ENCODE results near the gene OPCML. TPM values are rescaled to one million over a fixed set of nuclear protein-coding genes. Genes with fewer than 3 reads are reported as not detected.

OPCML gene
- total RNA-seq, 1 experiment from 2014 or later, result not detected

DNA sequence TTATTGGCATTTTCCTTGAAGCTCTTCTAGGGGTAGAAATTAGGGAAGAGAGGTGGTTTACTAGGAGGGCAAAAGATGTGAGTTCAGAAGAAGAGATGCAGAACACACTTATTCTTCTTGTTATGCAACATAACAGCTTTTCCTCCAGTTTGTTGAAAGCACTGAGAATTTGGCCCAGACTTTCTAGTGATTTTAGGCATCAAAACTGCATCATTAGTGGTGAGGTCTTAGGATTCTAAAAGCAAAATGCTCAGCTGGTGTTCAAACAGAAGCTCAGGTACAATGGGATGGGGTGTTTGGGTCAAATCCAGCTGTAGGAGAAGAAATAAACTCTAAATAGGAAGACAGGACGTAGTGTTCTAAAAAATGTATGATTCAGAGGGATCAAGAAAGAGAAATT lies 221.1 kb downstream of the OPCML start:
- TF ChIP-seq, protein P1, sequence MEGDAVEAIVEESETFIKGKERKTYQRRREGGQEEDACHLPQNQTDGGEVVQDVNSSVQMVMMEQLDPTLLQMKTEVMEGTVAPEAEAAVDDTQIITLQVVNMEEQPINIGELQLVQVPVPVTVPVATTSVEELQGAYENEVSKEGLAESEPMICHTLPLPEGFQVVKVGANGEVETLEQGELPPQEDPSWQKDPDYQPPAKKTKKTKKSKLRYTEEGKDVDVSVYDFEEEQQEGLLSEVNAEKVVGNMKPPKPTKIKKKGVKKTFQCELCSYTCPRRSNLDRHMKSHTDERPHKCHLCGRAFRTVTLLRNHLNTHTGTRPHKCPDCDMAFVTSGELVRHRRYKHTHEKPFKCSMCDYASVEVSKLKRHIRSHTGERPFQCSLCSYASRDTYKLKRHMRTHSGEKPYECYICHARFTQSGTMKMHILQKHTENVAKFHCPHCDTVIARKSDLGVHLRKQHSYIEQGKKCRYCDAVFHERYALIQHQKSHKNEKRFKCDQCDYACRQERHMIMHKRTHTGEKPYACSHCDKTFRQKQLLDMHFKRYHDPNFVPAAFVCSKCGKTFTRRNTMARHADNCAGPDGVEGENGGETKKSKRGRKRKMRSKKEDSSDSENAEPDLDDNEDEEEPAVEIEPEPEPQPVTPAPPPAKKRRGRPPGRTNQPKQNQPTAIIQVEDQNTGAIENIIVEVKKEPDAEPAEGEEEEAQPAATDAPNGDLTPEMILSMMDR (conservative IDR thresholded peaks at IDR 0.05), result no peak
- BruUV-seq (replicated peaks), result no TSS peak
- H3K79me2 ChIP-seq (ENCODE audit: low read depth), result no peaks in the 10 kb centered on the region
- POLR2A ChIA-PET (ENCODE audit: unreplicated experiment), result no interaction called here
- no peak overlapping the region for H3K4me3 ChIP-seq
- no peak overlapping the region for H2AFZ ChIP-seq
- H3K4me1 ChIP-seq (replicated peaks; ENCODE audit: insufficient read depth), result no peaks in the 10 kb centered on the region
- H4K20me1 ChIP-seq (ENCODE audit: insufficient read depth), result no peaks in the 10 kb centered on the region
- peaks cover 21% of the 10 kb centered on the region for H3K27me3 ChIP-seq (ENCODE audit: insufficient read depth, low read depth)
- intact Hi-C loops (cut with micrococcal nuclease; ENCODE audit: unreplicated experiment), result no loop called here
- no peak overlapping the region for H3K27ac ChIP-seq
- no peak overlapping the region for H3K4me2 ChIP-seq
- H3F3A ChIP-seq (ENCODE audit: insufficient read depth, low read depth), result no peaks in the 10 kb centered on the region
- no peaks in the 10 kb centered on the region for H3K9me3 ChIP-seq (ENCODE audit: insufficient read depth, low read depth)
- DNase-seq, result no peak
- H3K36me3 ChIP-seq (ENCODE audit: low read depth), result no peaks in the 10 kb centered on the region
- CTCF ChIA-PET, result no interaction called here
- no peaks in the 10 kb centered on the region for H3K9me2 ChIP-seq (ENCODE audit: insufficient read depth)

DNA sequence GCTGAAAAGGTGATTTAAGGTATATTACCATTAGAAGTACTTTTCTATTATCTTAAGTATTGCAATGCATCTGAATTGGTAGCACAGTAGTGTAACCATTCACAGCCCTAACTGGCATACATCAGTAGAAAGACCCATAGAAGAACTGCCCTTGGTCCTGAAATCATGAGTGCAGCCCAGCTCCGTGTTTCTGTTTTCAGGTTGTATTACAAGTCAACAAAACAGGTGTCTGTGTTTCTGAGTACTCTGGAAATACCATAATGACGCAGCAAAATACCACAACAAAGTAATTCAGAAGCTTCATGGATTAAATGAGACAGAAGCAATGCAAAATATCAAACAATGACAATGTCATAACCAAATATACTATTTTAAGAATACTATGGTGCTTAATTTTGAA lies 226.3 kb downstream of the OPCML start:
- no peaks in the 10 kb centered on the region for H3F3A ChIP-seq (ENCODE audit: insufficient read depth, low read depth)
- H3K9me2 ChIP-seq (ENCODE audit: insufficient read depth), result no peaks in the 10 kb centered on the region
- TF ChIP-seq EZH2 (IDR thresholded peaks at IDR 0.05; ENCODE audit: low read depth), result no peak
- TF ChIP-seq, protein P1 (conservative IDR thresholded peaks at IDR 0.05), result no peak
- no peaks in the 10 kb centered on the region for H3K79me2 ChIP-seq (ENCODE audit: low read depth)
- no TSS peak for BruUV-seq (replicated peaks)
- H3K36me3 ChIP-seq (ENCODE audit: low read depth), result no peaks in the 10 kb centered on the region
- H3K27me3 ChIP-seq (ENCODE audit: insufficient read depth, low read depth), result no peaks in the 10 kb centered on the region
- ChIA-PET CTCF (no interaction called here), POLR2A (ENCODE audit: unreplicated experiment) (no interaction called here)
- no peak overlapping the region for H3K4me2 ChIP-seq
- intact Hi-C loops (cut with micrococcal nuclease; ENCODE audit: unreplicated experiment), result no loop called here
- DNase-seq, result no peak
- H3K4me1 ChIP-seq (replicated peaks; ENCODE audit: insufficient read depth), result no peaks in the 10 kb centered on the region
- no peak overlapping the region for H3K4me3 ChIP-seq
- no peaks in the 10 kb centered on the region for H3K9me3 ChIP-seq (ENCODE audit: insufficient read depth, low read depth)
- no peak overlapping the region for H2AFZ ChIP-seq
- no peaks in the 10 kb centered on the region for H4K20me1 ChIP-seq (ENCODE audit: insufficient read depth)
- no peak overlapping the region for H3K27ac ChIP-seq

DNA sequence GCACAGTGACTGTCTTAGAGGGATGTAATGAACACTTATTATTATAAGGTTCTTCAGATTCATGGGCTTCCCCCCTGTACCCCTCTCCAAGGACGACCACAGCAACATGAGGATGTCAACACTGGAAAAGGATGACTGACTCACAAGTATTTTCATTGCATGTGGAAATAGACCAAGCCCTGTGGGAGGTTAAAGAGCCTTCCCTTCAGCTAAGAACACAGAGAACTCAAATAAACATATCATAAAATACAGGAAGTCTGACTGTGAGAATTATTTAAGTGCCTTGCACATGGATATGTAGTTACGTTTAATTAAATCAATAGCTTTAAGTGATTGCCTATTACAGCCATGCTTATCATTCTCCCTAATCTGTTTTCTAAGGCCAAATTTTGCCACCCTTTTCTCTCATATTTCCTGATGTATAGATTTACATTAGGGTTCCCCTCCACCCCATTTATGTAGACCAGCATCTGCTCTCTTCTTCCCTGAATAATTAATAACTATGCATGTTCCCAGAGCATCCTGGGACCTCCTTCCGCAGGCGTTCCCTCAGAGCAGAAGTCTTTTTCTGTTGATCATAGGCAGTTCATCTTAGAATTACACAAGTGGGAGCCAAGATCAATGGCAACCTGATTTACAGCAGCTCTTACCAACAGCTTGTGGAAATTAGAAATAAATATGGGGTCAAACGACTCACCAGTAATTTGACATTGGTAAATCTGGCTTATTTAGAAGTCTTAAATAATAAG lies 226.9 kb downstream of the OPCML start:
- TF ChIP-seq, protein P1 (conservative IDR thresholded peaks at IDR 0.05), result no peak
- H3K36me3 ChIP-seq (ENCODE audit: low read depth), result no peaks in the 10 kb centered on the region
- BruUV-seq (replicated peaks), result no TSS peak
- H3K27ac ChIP-seq, result no peak overlapping the region
- ChIA-PET POLR2A (ENCODE audit: unreplicated experiment) (no interaction called here), CTCF (no interaction called here)
- intact Hi-C loops (cut with micrococcal nuclease; ENCODE audit: unreplicated experiment), result no loop called here
- H3F3A ChIP-seq (ENCODE audit: insufficient read depth, low read depth), result no peaks in the 10 kb centered on the region
- DNase-seq, result no peak
- H2AFZ ChIP-seq, result no peak overlapping the region
- H3K27me3 ChIP-seq (ENCODE audit: insufficient read depth, low read depth), result no peaks in the 10 kb centered on the region
- no peaks in the 10 kb centered on the region for H3K9me2 ChIP-seq (ENCODE audit: insufficient read depth)
- H3K4me1 ChIP-seq (replicated peaks; ENCODE audit: insufficient read depth), result no peaks in the 10 kb centered on the region
- H3K4me2 ChIP-seq, result no peak overlapping the region
- H3K4me3 ChIP-seq, result no peak overlapping the region
- no peaks in the 10 kb centered on the region for H3K9me3 ChIP-seq (ENCODE audit: insufficient read depth, low read depth)
- H4K20me1 ChIP-seq (ENCODE audit: insufficient read depth), result no peaks in the 10 kb centered on the region
- H3K79me2 ChIP-seq (ENCODE audit: low read depth), result no peaks in the 10 kb centered on the region

All from PC-9 (cell line).